Measurements from ENCODE around the gene FXYD5.

- no peak for TF ChIP-seq CTCF (IDR thresholded peaks at IDR 0.05; ENCODE audit: low read depth, low read length, missing input control)
- TF ChIP-seq ATF3 (IDR thresholded peaks at IDR 0.05), result peak; percentile 46
- TF ChIP-seq GABPA (IDR thresholded peaks at IDR 0.05 in 1 of 2, conservative IDR thresholded peaks at IDR 0.05 in 1 of 2), result peak in 1 of 2 donors; percentile 39
- TF ChIP-seq RAD21 (IDR thresholded peaks at IDR 0.05), result peak; percentile 36 to 48
- peak; percentile 79 for TF ChIP-seq REST (IDR thresholded peaks at IDR 0.05)
- peak; percentile 64 for TF ChIP-seq MAX (IDR thresholded peaks at IDR 0.05)
- TF ChIP-seq ZBTB33 (IDR thresholded peaks at IDR 0.05), result peak; percentile 49
- TF ChIP-seq TAF1 (conservative IDR thresholded peaks at IDR 0.05), result peak; percentile 57
- TF ChIP-seq JUND (IDR thresholded peaks at IDR 0.05), result peak; percentile 30 to 91
Measured at GRCh38 chr19:35195830-35196229, 41.3 kb downstream of the FXYD5 start.

Data from liver (tissue), 3 donors.